HG03442 (cell line): ENCODE results near the gene TMC8.

Source experiments
- ATAC-seq: cut with Tn5 transposase; IDR thresholded peaks from one replicate; pipeline ENCODE4 v1.9.1; 2021; ENCODE audit warnings: mild to moderate bottlenecking, moderate library complexity; ENCODE audit not compliant: unreplicated experiment

The TMC8 gene

DNA sequence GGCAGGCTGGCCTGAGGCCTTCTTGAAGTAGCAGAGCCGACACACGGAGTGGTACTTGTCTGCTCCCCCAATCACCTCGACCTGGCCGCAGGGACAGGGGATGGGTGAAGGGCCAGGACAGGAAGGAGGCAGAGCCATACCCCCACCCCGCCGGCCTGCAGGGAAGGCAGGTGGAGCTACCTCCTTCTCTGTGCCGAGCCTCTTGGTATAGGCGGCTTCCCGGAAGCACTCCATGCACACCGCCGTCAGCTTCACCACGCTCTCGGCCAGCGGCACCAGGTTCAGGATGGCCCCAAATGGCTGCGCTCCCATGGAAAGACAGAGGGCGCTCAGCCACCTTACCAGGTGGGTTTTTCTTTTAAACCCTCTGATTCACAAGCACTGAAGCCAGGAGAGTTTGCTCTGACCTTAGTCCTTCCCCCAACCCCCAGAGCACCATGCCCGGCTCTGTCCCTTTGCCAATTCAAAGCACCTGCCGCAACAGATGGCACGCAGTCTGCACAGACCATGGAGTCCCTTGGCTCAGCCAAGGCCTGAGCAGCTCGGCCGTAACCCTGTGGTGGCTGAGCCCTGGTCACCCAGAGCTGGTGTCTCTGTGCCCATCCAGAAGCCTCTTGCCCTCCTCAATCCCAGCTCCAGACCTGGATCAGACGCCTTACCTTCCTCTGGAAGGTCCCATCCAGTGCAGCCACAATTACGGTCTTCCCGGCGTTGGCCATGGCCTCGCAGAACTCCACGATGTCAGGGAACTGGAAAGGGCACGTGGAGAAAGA, 44.5 kb downstream of the TMC8 start:
- ATAC-seq = no peak

DNA sequence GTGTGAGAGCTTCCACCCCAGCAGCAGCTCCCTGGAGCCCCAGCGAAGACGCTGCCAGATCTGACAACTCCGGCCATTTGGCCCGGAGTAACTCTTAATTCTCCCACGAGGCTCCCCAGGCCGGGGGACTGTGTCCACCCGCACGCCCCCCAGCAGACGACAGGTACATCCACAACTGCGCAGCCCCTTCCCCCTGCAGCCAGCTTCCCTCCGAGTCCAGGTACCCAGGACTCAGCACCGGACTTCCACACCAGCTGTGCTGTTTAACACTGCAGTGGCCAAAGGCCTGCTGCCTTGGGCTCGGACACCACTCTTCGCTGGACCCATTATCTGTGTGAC, 45.0 kb downstream of the TMC8 start:
- no peak for ATAC-seq

DNA sequence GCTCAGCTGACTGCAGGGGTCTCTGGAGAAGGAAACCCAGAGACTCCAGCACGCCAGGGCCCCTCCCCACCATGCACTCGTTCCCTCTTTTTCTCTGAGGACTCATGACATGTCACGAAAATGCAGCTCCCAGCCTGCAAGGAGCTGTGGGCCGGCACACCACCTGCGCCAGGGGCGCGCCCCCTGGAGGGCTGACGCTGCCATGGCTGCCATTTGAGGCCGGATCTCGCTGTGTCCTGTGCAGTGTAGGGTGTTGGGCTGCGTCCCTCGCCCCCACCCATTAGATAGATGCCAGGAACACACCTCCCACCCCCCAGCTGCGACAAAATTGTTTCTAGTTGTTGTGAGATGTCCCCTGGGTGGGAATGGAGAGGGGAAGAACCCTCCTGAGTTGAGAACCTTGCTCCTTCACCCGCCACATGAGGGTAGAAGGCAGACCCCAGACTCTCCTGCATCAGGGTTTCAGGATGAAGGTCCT, 46.0 kb downstream of the TMC8 start:
- ATAC-seq = no peak

DNA sequence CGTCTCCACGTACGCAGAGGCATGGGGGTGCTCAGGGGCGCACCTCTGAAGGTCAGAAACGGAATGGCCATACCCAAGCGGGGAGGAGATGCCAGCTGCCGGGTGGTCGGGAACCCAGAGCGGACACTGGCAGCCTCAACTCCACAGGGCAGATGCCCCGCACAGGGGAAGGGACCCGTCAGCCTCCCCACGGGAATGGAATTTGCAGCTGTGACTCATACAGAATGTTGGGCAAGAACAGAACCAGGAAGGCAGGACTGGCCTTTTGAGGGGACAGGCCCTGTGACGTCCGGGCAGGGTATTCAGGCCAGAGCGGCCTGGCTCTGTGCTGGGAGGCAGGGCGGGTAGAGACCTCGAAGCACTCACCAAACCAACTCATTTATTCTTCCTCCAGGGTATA, 48.8 kb downstream of the TMC8 start:
- no peak for ATAC-seq

DNA sequence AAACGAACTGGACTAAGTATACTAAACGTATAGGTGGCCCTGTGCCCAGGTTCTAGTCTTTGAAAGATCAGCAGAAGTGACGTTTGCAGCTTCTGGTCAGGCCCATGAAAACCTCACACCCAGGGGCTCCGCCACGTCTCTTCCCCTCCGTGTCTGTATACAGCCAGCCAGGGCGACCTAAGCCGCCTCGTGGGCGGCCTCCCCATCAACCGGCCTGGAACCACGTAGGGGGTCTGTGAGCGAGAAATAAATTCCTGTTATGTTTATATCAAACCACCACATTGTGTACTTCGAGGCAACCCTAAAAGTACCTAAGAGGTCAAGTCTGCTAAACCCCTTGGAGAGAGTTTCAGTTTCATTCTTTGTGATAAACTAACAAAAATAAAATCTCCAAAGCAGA, 49.5 kb downstream of the TMC8 start:
- ATAC-seq = no peak

DNA sequence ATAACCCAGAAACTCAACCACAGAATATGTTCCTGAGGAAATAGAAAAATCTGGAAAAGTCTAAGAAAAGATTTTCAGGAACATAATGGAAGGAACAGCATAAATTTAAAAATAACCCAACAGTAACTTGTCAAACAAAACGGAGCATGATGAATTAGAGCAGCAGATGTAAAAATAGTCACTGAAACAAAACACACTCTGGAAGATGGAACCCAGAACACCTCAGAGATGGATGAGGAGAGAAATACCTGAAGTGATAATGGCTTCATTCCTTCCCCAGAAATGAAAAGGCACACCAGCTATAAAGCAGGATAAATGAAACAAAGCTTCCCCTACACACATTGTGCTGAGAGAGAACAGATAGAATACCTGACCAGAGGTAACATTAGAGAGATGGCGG, 49.9 kb downstream of the TMC8 start:
- no peak for ATAC-seq

DNA sequence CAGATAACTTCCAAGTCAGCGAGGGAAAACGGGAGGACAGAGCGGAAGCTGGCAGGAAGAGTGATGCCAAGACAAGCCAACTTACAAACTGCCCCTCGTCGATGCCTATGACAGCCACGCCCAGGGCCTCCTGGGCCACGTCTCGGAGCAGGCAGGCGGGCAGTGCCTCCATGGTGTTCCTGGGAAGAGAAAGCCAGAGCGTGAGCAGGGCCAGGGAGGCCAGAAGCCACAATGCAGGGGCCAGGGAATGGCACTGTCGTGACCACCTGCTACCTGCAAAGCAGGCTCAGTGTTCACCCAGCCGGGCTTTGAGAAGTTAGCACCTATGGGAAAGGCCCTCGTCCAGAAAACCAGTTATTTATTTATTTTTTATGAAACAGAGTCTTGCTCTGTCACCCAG, 51.9 kb downstream of the TMC8 start:
- ATAC-seq = no peak

DNA sequence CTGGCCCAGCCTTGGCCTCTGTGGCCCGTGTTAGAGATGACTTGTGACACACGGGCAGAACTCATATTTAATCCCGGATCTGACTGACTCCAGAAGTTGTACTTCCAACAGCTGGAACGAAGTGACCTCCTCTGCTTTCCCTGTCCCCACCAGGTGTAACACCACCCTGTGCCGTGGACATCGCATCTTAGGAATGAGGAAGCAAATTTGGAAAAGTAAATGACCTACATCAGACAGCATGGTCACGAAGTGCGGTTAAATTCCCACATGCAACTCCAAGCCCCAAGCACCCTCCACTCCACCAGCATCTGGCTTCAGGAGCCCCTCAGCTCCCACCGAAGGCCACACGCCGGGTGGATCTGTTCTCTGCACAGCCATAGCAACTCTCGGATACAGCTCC, 53.3 kb downstream of the TMC8 start:
- no peak for ATAC-seq

DNA sequence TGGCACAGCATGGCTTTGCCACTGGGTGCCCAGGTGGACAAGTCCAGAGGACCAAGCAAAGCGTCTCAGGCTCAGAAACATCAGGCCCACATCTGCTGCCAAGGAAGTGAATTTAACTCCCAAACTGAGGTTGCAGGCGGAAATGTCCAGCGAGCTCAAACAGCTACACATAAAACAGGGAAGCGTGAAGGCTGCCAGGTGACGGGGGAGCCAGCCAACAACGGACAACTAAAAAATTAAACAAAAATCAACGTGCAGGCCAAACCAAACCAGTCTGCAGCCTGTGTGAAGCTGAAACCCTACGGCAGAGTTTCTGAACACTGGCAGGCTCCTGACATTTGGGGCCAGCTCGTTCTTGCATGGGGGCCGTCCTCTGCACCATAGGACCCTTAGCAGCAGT, 53.8 kb downstream of the TMC8 start:
- ATAC-seq = no peak

DNA sequence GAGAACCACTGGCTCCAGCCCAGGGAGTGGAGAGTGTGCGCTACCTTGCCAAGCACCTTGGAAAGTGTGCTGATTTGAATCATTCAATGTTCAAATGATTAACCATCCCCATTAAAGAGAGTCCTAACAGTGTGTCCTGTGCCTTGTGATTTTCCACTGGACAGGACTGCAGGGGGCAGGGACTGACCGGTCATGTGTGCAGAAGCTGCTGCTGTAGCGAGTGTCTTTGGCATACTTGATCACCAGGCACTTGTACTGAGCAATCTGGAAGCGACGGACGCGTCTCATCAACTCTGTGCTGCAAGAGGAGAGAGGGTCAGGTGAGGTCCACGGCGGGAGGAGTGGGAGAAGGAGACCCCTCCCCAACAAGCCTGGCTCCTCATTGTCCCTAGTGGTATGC, 54.3 kb downstream of the TMC8 start:
- ATAC-seq = no peak

DNA sequence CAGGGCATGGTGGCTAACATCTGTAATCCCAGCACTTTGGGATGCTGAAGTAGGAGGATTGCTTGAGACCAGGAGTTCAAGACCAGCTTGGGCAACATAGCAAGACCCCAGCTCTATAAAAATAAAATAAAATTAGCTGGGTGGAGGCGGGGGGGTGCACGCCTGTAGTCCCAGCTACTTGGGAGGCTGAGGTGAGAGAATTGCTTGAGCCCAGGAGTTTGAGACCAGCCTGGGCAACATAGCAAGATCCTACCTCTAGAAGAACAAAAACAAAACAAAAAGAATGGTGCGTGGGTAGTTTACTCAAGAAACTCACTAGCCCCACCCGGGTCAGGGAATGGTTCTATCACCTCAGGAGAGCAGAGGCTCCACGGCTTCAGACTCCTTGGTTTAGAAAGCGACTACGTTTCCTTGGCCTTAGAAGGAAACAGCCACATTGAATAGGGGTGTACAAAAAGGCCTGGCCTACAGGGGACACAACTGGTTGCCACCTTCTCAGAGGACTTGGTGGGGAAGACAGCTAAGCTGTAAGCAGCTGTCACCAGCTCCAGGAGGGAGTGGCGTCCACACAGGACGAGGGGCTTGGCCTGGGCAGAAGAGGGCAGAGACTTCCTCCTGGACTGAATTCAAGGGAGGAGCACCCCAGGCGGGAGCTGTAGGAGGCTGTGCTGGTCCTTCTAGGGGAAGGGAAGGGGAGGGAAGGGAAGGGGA, 55.6 kb downstream of the TMC8 start:
- no peak for ATAC-seq

DNA sequence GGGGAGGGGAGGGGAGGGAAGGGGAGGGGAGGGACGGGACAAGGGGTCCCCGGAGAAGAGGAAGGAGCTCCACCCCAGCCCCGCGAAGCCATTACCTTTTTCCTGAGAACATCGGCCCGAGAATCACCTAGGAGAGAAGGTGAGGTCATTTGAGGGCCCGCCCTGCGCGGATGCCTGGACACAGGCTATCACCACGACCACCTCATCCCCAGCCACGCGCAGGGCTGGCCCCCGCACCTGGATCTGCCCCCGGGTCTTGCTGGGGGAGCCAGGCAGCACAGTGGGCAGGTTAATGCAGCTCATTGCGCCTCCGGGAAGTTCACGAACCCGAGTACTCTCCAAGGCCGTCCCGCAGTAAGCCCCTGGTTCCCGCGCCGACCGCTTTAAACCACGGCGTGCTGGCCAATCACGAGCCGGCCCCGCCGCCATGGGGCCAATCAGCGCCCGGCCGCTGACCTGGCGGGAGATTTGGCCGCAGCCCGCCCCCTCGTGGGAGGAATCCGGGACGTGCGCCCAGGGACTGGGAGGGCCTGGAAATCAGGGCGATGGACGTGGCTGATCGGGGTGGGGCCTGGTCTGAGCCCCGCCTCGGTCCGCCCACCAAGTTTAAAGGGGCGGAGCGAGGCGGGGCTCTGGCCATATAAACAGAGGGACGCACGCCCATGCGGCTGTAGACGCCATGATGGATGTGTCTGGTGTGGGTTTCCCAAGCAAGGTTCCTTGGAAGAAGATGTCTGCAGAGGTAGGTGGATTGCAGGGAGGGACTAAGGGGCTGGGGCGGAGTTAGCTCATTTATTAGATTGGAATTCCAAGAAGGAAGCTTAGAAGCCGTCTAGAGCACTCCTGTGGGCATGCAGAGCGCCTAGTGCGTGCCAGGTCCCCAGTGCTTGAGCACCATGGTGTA, 56.4 kb downstream of the TMC8 start, which contains the start of the genes AFMID and TK1:
TSS of gene AFMID (plus strand) at position 671 of the 904 bp plus-strand sequence. CDS start at position 680, 9 bp downstream.
TSS of gene TK1 (minus strand) at position 361 of the 904 bp plus-strand sequence. CDS start at position 303, 58 bp downstream.
- ATAC-seq = peak; percentile 90
